ENCODE measurements around the gene MGMT.

The MGMT gene

GRCh38 chr10:129521161-129522025 is 54.4 kb downstream of the MGMT start:
- no peak overlapping the region for H3K27ac ChIP-seq
- ChIA-PET POLR2A (ENCODE audit: low non-redundant PET) (no interaction called here), CTCF (no interaction called here)
- TF ChIP-seq, protein P1, sequence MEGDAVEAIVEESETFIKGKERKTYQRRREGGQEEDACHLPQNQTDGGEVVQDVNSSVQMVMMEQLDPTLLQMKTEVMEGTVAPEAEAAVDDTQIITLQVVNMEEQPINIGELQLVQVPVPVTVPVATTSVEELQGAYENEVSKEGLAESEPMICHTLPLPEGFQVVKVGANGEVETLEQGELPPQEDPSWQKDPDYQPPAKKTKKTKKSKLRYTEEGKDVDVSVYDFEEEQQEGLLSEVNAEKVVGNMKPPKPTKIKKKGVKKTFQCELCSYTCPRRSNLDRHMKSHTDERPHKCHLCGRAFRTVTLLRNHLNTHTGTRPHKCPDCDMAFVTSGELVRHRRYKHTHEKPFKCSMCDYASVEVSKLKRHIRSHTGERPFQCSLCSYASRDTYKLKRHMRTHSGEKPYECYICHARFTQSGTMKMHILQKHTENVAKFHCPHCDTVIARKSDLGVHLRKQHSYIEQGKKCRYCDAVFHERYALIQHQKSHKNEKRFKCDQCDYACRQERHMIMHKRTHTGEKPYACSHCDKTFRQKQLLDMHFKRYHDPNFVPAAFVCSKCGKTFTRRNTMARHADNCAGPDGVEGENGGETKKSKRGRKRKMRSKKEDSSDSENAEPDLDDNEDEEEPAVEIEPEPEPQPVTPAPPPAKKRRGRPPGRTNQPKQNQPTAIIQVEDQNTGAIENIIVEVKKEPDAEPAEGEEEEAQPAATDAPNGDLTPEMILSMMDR (conservative IDR thresholded peaks at IDR 0.05; ENCODE audit: low read depth): no peak
- DNase-seq (ENCODE audit: low spot score): no peak

GRCh38 chr10:129522041-129522585 is 55.1 kb downstream of the MGMT start:
- TF ChIP-seq, protein P1 (conservative IDR thresholded peaks at IDR 0.05; ENCODE audit: low read depth): no peak
- no peak overlapping the region for H3K27ac ChIP-seq
- ChIA-PET CTCF (no interaction called here), POLR2A (ENCODE audit: low non-redundant PET) (no interaction called here)
- DNase-seq (ENCODE audit: low spot score): no peak

- ChIA-PET CTCF (interaction anchor here (0.6 kb wide), 1 partner anchor 255 kb away, joined by 3 read pairs; no protein-coding TSS in a partner anchor), POLR2A (ENCODE audit: low non-redundant PET) (no interaction called here)
- H3K27ac ChIP-seq: no peak overlapping the region
- TF ChIP-seq, protein P1 (conservative IDR thresholded peaks at IDR 0.05; ENCODE audit: low read depth): no peak
- no peak for DNase-seq (ENCODE audit: low spot score)
Observed at GRCh38 chr10:129523031-129523722, 56.1 kb downstream of the MGMT start.

GRCh38 chr10:129523723-129524316 is 56.8 kb downstream of the MGMT start:
- TF ChIP-seq, protein P1 (conservative IDR thresholded peaks at IDR 0.05; ENCODE audit: low read depth): no peak
- no peak for DNase-seq (ENCODE audit: low spot score)
- ChIA-PET POLR2A (ENCODE audit: low non-redundant PET) (no interaction called here), CTCF (interaction anchor here (0.6 kb wide), 1 partner anchor 22 kb away, joined by 3 read pairs; no protein-coding TSS in a partner anchor)
- no peak overlapping the region for H3K27ac ChIP-seq

DNA sequence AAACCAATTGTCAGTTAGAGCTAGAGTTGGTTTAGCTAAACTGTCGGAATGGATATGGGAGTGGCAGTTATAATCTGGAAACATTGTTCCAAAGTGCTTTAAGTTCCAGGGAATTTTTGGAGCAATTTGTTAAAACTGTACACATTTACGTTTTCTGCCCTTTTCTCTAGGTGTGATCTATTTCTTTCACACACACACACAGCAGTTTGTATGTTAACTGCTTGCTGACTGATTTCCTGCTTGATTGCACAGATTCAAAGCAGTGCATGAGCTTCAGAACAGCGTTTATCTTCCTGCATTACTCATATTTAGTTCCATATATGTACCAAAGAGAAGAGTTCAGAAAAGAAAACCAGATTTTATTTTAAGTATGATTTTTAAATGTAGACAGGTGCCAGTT is 57.9 kb downstream of the MGMT start:
- no peak overlapping the region for H3K27ac ChIP-seq
- CTCF ChIA-PET: no interaction called here
- POLR2A ChIA-PET (ENCODE audit: low non-redundant PET): no interaction called here
- TF ChIP-seq, protein P1 (conservative IDR thresholded peaks at IDR 0.05; ENCODE audit: low read depth): no peak
- DNase-seq (ENCODE audit: low spot score): no peak

DNA sequence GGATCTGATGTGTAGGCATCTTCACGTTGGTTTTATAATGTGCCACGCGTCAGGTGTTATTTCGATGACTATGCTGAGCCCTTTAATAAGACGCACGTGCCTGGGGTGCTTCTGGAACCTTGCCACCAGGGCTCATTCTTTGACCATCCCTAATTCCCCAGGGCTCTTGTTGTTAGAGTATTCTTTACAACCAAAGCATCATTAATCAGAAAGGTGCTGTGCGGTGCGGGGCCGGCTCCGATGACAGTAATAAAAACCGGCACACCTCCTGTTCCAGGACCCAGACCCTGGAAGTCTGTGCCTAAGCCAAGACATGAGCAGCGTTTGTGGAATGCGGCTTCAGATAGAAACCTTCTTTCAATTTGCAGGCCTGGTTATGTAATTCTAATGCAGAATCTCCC is 58.4 kb downstream of the MGMT start:
- peak; percentile 84 for DNase-seq (ENCODE audit: low spot score)
- ChIA-PET CTCF (no interaction called here), POLR2A (ENCODE audit: low non-redundant PET) (no interaction called here)
- peak overlapping the region; percentile 61 for H3K27ac ChIP-seq
- TF ChIP-seq, protein P1 (conservative IDR thresholded peaks at IDR 0.05; ENCODE audit: low read depth): no peak
